Ovary (tissue), 9 donors: ENCODE data around the gene MYBPC1. TPM values are rescaled to one million over a fixed set of nuclear protein-coding genes. Genes with fewer than 3 reads are reported as not detected.

Experiments
- DNase-seq, 5 donors: peaks; one replicate each; pipeline ENCODE4 v3.0.0-alpha.2; 2019 to 2020
- H3K27ac ChIP-seq, 2 donors: fragments of 200-600 bp; one replicate each; pipeline versions ENCODE4 v1.5.1 to v1.8.0; 2019 to 2022
- H3K27me3 ChIP-seq: fragments of 200-600 bp; one replicate; pipeline ENCODE4 v1.8.0; 2022
- H3K36me3 ChIP-seq: fragments of 200-600 bp; sonication (generic); one replicate; pipeline ENCODE4 v1.5.1; 2019
- H3K4me1 ChIP-seq: one replicate; pipeline ENCODE4 v1.8.1; 2013; ENCODE audit warnings: mild to moderate bottlenecking, moderate library complexity; ENCODE audit not compliant: insufficient read depth
- H3K4me3 ChIP-seq: fragments of 200-600 bp; sonication (generic); one replicate; pipeline ENCODE4 v1.5.1; 2017
- H3K9me3 ChIP-seq, 2 donors: fragments of 200-600 bp in 1 of 2; sonication (generic) in 1 of 2; one replicate each; pipeline versions ENCODE4 v1.5.1 to v1.8.1; 2013 to 2019; ENCODE audit warnings: mild to moderate bottlenecking in 1 of 2, moderate library complexity in 1 of 2
- CTCF ChIP-seq, 3 donors: fragments of 450-650 bp in 2 of 3; fragments of 200-600 bp in 1 of 3; IDR thresholded peaks; one replicate each; pipeline versions ENCODE4 v1.5.1 to v1.8.0; 2016 to 2022; ENCODE audit warnings: antibody characterized with exemption in 3 of 3, mild to moderate bottlenecking in 1 of 3
- EP300 ChIP-seq: sonication (generic); formaldehyde crosslinking; IDR thresholded peaks from one replicate; pipeline ENCODE4 v1.6.1; 2017; ENCODE audit warnings: antibody characterized with exemption
- POLR2A ChIP-seq: fragments of 450-650 bp; IDR thresholded peaks from one replicate; pipeline ENCODE4 v1.6.1; 2017; ENCODE audit warnings: antibody characterized with exemption, mild to moderate bottlenecking, moderate library complexity
- WGBS, 3 donors: extraction: QIAGEN DNeasy Blood & Tissue Kit in 1 of 3; methylation state at CpG; one replicate each; pipeline versions ENCODE4 v1.1.5 to v1.1.7; 2013 to 2017; 5-methylcytosine and 5-hydroxymethylcytosine counted together
- intact Hi-C, 4 donors: fragments of 100-400 bp; cut with DNase I; formaldehyde crosslinking; loops; one replicate each; pipeline versions ENCODE4 v1.11.0 to v1.15.1; 2022 to 2023
- polyA plus RNA-seq, 2 donors: library from polyadenylated mRNA; stranded (reverse); fragments of 200-250 nt in 1 of 2; fragments of 350-450 nt in 1 of 2; fragmentation: Illumina TruSeq in 1 of 2; extraction: RNeasy Lipid Tissue Mini Kit (QIAGEN cat#74804) in 1 of 2; gene quantifications; one replicate each; pipeline ENCODE4 v1.2.3, GENCODE V29; 2013 to 2014
- total RNA-seq, 7 donors: library from RNA; depleted of rRNA in 2 of 7; stranded (reverse); fragments of >200 nt in 2 of 7; fragmentation: NEBNext Ultra II Directional in 3 of 7; extraction: Animal tissue kit (Norgen Biotek cat#: 25700) in 3 of 7; gene quantifications; one replicate each; pipeline versions ENCODE4 v1.1.0 to v1.2.4, GENCODE V29; 2016 to 2023
- donor health status: DM: no; HTN: no; CAD: no; lungs with moderate emphysema.
- donor health status: DM: no; HTN: no; CAD: no.
- donor health status: Bipolar disorder and iron deficiency.
- donor health status: DM: yes; HTN: yes; CAD: no.
- donor health status: DM: no; HTN: no; CAD: no.
- donor health status: DM: yes; HTN: yes; CAD: no.

MYBPC1 gene
- total and polyA plus RNA-seq, 9 donors = 0.18 to 2.2 (median 0.92) TPM; not detected in 4

- Histone ChIP-seq H3K9me3 (no peaks in the 10 kb centered on the region), H3K36me3 (no peaks in the 10 kb centered on the region), H3K27me3 (no peaks in the 10 kb centered on the region), H3K27ac (no peak overlapping the region), H3K4me3 (no peak overlapping the region), H3K4me1 (no peaks in the 10 kb centered on the region)
- WGBS, 3 donors = 84 to 88% (median 85%) methylated on average over 4 of the region's 4 CpGs
- no peak for TF ChIP-seq POLR2A
- no peak for TF ChIP-seq EP300
- no peak for TF ChIP-seq CTCF (IDR thresholded peaks at IDR 0.05)
- intact Hi-C loops = no loop called here
- no peak for DNase-seq
Measured at GRCh38 chr12:101567918-101568317, 26.9 kb upstream of the MYBPC1 start.

GRCh38 chr12:101570047-101570446 lies 24.7 kb upstream of the MYBPC1 start:
- no peaks in the 10 kb centered on the region for H3K9me3 ChIP-seq
- H3K27me3 ChIP-seq = no peaks in the 10 kb centered on the region
- no peak overlapping the region for H3K27ac ChIP-seq
- intact Hi-C loops = no loop called here
- WGBS, 3 donors = 1 to 4% (median 1%) methylated on average over 2 of the region's 2 CpGs
- no peaks in the 10 kb centered on the region for H3K4me1 ChIP-seq
- TF ChIP-seq CTCF (IDR thresholded peaks at IDR 0.05) = no peak
- TF ChIP-seq POLR2A = no peak
- no peak for TF ChIP-seq EP300
- DNase-seq = no peak
- H3K4me3 ChIP-seq = no peak overlapping the region
- no peaks in the 10 kb centered on the region for H3K36me3 ChIP-seq

- no peaks in the 10 kb centered on the region for H3K4me1 ChIP-seq
- TF ChIP-seq POLR2A (no peak), EP300 (no peak), CTCF (IDR thresholded peaks at IDR 0.05) (no peak)
- intact Hi-C loops = no loop called here
- no peak for DNase-seq
- H3K9me3 ChIP-seq = no peaks in the 10 kb centered on the region
- H3K4me3 ChIP-seq = no peak overlapping the region
- no peak overlapping the region for H3K27ac ChIP-seq
- no peaks in the 10 kb centered on the region for H3K27me3 ChIP-seq
- H3K36me3 ChIP-seq = no peaks in the 10 kb centered on the region
- 19 to 39% (median 31%) methylated on average over 4 of the region's 4 CpGs for WGBS, 3 donors
Measured at GRCh38 chr12:101571105-101571504, 23.7 kb upstream of the MYBPC1 start.

- no peak for TF ChIP-seq EP300
- TF ChIP-seq CTCF (IDR thresholded peaks at IDR 0.05) = no peak
- TF ChIP-seq POLR2A = no peak
- H3K4me1 ChIP-seq = no peaks in the 10 kb centered on the region
- H3K27me3 ChIP-seq = no peaks in the 10 kb centered on the region
- no peaks in the 10 kb centered on the region for H3K9me3 ChIP-seq
- no peak for DNase-seq
- 84 to 88% (median 84%) methylated on average over 1 of the region's 1 CpG for WGBS, 3 donors
- no peak overlapping the region for H3K27ac ChIP-seq
- intact Hi-C loops = no loop called here
- H3K36me3 ChIP-seq = no peaks in the 10 kb centered on the region
- H3K4me3 ChIP-seq = no peak overlapping the region
Measured at GRCh38 chr12:101573743-101574142, 21.0 kb upstream of the MYBPC1 start.

- WGBS, 3 donors = 67 to 74% (median 71%) methylated on average over 2 of the region's 2 CpGs
- no peaks in the 10 kb centered on the region for H3K27me3 ChIP-seq
- no peak overlapping the region for H3K27ac ChIP-seq
- no peak overlapping the region for H3K4me3 ChIP-seq
- no peaks in the 10 kb centered on the region for H3K4me1 ChIP-seq
- H3K36me3 ChIP-seq = no peaks in the 10 kb centered on the region
- intact Hi-C loops = no loop called here
- H3K9me3 ChIP-seq = no peaks in the 10 kb centered on the region
- no peak for DNase-seq
- TF ChIP-seq EP300 = no peak
- no peak for TF ChIP-seq CTCF (IDR thresholded peaks at IDR 0.05)
- TF ChIP-seq POLR2A = no peak
Measured at GRCh38 chr12:101578417-101578816, 16.4 kb upstream of the MYBPC1 start.
